GM21619 (cell line): ENCODE results near the gene CNDP2.
"Not testable (repeated sequence)": the region's sequence is repeated elsewhere in the genome, so short reads cannot be mapped to it uniquely, and the experiment has no call there.

Experiments used
- ATAC-seq: cut with Tn5 transposase; IDR thresholded peaks from one replicate; pipeline ENCODE4 v1.9.1; 2021; ENCODE audit not compliant: unreplicated experiment

CNDP2 gene

GRCh38 chr18:74516271-74517235 is 20.4 kb downstream of the CNDP2 start:
- no peak for ATAC-seq

- no peak for ATAC-seq
Observed at GRCh38 chr18:74517236-74517630, 21.1 kb downstream of the CNDP2 start.

GRCh38 chr18:74518456-74519295 is 22.5 kb downstream of the CNDP2 start:
- ATAC-seq = no peak

GRCh38 chr18:74519320-74520095 is 23.3 kb downstream of the CNDP2 start:
- ATAC-seq = no peak

GRCh38 chr18:74520096-74520833 is 24.1 kb downstream of the CNDP2 start:
- ATAC-seq = no peak

- no peak for ATAC-seq
Observed at GRCh38 chr18:74521068-74521725, 25.0 kb downstream of the CNDP2 start.

GRCh38 chr18:74522635-74523548 is 26.7 kb downstream of the CNDP2 start:
- ATAC-seq = no peak

- no peak for ATAC-seq
Observed at GRCh38 chr18:74524097-74524496, 27.9 kb downstream of the CNDP2 start.

- not testable (repeated sequence) for ATAC-seq
Observed at GRCh38 chr18:74524915-74525314, 28.8 kb downstream of the CNDP2 start.

- no peak for ATAC-seq
Observed at GRCh38 chr18:74525741-74526140, 29.6 kb downstream of the CNDP2 start.

GRCh38 chr18:74526488-74526887 is 30.3 kb downstream of the CNDP2 start:
- ATAC-seq = no peak

GRCh38 chr18:74528478-74528877 is 32.3 kb downstream of the CNDP2 start:
- ATAC-seq = peak; percentile 63

GRCh38 chr18:74528913-74529312 is 32.8 kb downstream of the CNDP2 start:
- ATAC-seq = no peak

- no peak for ATAC-seq
Observed at GRCh38 chr18:74529378-74529777, 33.2 kb downstream of the CNDP2 start.

GRCh38 chr18:74529811-74530583 is 33.8 kb downstream of the CNDP2 start:
- ATAC-seq = no peak

- ATAC-seq = no peak
Observed at GRCh38 chr18:74530584-74530862, 34.4 kb downstream of the CNDP2 start.

GRCh38 chr18:74531043-74531442 is 34.9 kb downstream of the CNDP2 start:
- no peak for ATAC-seq

GRCh38 chr18:74532511-74533025 is 36.4 kb downstream of the CNDP2 start:
- ATAC-seq = no peak
